ENCODE results near the gene ZNF385D. TPM values are rescaled to one million over a fixed set of nuclear protein-coding genes. Genes with fewer than 3 reads are reported as not detected.

ZNF385D gene
- total and polyA plus RNA-seq, 2 experiments from 2014 or later = 2.7 to 12.3 TPM

- H3K27me3 Mint-ChIP-seq (ENCODE audit: insufficient read depth, low read depth, poor library complexity) = no peaks in the 10 kb centered on the region
- H3K4me1 Mint-ChIP-seq = peaks cover 7% of the 10 kb centered on the region
- no peak for DNase-seq (ENCODE audit: low spot score)
- Histone ChIP-seq H3K27me3 (ENCODE audit: insufficient read depth) (no peaks in the 10 kb centered on the region), H3K36me3 (ENCODE audit: insufficient read depth) (no peaks in the 10 kb centered on the region), H2AFZ (no peak overlapping the region), H4K20me1 (replicated peaks; ENCODE audit: insufficient read depth) (no peaks in the 10 kb centered on the region; the same call in 1 of the 2 replicates), H3K27ac (ENCODE audit: low read depth) (no peak overlapping the region), H3K9me2 (ENCODE audit: insufficient read depth) (peaks cover 8% of the 10 kb centered on the region; the same call in 1 of the 2 replicates), H3F3A (replicated peaks; ENCODE audit: low read depth) (no peaks in the 10 kb centered on the region), H3K4me1 (ENCODE audit: insufficient read depth) (peaks cover 8% of the 10 kb centered on the region; the same call in 1 of the 2 replicates), H3K79me2 (replicated peaks; ENCODE audit: insufficient read depth) (no peaks in the 10 kb centered on the region), H3K4me3 (no peak overlapping the region), H3K4me2 (no peak overlapping the region)
- TF ChIP-seq ZNF331 (CRISPR knock-in tag; IDR thresholded peaks at IDR 0.05; ENCODE audit: low read depth) (no peak), STAT1 (IDR thresholded peaks at IDR 0.05; ENCODE audit: unreplicated experiment) (no peak), EZH2phosphoT487 (IDR thresholded peaks at IDR 0.05; ENCODE audit: unreplicated experiment) (no peak), CTCF (conservative IDR thresholded peaks at IDR 0.05; ENCODE audit: low read depth in 2 of 2) (no peak)
- TF ChIP-seq, protein P1, sequence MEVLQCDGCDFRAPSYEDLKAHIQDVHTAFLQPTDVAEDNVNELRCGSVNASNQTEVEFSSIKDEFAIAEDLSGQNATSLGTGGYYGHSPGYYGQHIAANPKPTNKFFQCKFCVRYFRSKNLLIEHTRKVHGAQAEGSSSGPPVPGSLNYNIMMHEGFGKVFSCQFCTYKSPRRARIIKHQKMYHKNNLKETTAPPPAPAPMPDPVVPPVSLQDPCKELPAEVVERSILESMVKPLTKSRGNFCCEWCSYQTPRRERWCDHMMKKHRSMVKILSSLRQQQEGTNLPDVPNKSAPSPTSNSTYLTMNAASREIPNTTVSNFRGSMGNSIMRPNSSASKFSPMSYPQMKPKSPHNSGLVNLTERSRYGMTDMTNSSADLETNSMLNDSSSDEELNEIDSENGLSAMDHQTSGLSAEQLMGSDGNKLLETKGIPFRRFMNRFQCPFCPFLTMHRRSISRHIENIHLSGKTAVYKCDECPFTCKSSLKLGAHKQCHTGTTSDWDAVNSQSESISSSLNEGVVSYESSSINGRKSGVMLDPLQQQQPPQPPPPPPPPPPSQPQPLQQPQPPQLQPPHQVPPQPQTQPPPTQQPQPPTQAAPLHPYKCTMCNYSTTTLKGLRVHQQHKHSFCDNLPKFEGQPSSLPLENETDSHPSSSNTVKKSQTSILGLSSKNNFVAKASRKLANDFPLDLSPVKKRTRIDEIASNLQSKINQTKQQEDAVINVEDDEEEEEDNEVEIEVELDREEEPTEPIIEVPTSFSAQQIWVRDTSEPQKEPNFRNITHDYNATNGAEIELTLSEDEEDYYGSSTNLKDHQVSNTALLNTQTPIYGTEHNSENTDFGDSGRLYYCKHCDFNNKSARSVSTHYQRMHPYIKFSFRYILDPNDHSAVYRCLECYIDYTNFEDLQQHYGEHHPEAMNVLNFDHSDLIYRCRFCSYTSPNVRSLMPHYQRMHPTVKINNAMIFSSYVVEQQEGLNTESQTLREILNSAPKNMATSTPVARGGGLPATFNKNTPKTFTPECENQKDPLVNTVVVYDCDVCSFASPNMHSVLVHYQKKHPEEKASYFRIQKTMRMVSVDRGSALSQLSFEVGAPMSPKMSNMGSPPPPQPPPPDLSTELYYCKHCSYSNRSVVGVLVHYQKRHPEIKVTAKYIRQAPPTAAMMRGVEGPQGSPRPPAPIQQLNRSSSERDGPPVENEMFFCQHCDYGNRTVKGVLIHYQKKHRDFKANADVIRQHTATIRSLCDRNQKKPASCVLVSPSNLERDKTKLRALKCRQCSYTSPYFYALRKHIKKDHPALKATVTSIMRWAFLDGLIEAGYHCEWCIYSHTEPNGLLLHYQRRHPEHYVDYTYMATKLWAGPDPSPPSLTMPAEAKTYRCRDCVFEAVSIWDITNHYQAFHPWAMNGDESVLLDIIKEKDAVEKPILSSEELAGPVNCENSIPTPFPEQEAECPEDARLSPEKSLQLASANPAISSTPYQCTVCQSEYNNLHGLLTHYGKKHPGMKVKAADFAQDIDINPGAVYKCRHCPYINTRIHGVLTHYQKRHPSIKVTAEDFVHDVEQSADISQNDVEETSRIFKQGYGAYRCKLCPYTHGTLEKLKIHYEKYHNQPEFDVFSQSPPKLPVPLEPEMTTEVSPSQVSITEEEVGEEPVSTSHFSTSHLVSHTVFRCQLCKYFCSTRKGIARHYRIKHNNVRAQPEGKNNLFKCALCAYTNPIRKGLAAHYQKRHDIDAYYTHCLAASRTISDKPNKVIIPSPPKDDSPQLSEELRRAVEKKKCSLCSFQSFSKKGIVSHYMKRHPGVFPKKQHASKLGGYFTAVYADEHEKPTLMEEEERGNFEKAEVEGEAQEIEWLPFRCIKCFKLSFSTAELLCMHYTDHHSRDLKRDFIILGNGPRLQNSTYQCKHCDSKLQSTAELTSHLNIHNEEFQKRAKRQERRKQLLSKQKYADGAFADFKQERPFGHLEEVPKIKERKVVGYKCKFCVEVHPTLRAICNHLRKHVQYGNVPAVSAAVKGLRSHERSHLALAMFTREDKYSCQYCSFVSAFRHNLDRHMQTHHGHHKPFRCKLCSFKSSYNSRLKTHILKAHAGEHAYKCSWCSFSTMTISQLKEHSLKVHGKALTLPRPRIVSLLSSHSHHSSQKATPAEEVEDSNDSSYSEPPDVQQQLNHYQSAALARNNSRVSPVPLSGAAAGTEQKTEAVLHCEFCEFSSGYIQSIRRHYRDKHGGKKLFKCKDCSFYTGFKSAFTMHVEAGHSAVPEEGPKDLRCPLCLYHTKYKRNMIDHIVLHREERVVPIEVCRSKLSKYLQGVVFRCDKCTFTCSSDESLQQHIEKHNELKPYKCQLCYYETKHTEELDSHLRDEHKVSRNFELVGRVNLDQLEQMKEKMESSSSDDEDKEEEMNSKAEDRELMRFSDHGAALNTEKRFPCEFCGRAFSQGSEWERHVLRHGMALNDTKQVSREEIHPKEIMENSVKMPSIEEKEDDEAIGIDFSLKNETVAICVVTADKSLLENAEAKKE (CRISPR knock-in tag; IDR thresholded peaks at IDR 0.05) = no peak
- TF ChIP-seq, protein P2, sequence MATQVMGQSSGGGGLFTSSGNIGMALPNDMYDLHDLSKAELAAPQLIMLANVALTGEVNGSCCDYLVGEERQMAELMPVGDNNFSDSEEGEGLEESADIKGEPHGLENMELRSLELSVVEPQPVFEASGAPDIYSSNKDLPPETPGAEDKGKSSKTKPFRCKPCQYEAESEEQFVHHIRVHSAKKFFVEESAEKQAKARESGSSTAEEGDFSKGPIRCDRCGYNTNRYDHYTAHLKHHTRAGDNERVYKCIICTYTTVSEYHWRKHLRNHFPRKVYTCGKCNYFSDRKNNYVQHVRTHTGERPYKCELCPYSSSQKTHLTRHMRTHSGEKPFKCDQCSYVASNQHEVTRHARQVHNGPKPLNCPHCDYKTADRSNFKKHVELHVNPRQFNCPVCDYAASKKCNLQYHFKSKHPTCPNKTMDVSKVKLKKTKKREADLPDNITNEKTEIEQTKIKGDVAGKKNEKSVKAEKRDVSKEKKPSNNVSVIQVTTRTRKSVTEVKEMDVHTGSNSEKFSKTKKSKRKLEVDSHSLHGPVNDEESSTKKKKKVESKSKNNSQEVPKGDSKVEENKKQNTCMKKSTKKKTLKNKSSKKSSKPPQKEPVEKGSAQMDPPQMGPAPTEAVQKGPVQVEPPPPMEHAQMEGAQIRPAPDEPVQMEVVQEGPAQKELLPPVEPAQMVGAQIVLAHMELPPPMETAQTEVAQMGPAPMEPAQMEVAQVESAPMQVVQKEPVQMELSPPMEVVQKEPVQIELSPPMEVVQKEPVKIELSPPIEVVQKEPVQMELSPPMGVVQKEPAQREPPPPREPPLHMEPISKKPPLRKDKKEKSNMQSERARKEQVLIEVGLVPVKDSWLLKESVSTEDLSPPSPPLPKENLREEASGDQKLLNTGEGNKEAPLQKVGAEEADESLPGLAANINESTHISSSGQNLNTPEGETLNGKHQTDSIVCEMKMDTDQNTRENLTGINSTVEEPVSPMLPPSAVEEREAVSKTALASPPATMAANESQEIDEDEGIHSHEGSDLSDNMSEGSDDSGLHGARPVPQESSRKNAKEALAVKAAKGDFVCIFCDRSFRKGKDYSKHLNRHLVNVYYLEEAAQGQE (IDR thresholded peaks at IDR 0.05; ENCODE audit: unreplicated experiment) = no peak
- H3K27ac Mint-ChIP-seq = no peak overlapping the region
- H3K4me3 Mint-ChIP-seq = no peak overlapping the region
- ATAC-seq = no peak
- no peaks in the 10 kb centered on the region for H3K36me3 Mint-ChIP-seq (ENCODE audit: low read depth)
- H3K9me3 Mint-ChIP-seq = no peaks in the 10 kb centered on the region
These were observed 219.1 kb downstream of the ZNF385D start for GRCh38 chr3:21531909-21532308.

All from GM23338 (cell line).